ENCODE results near the gene NT5C. TPM values are rescaled to one million over a fixed set of nuclear protein-coding genes. Genes with fewer than 3 reads are reported as not detected.

Gene NT5C
- total RNA-seq, 4 donors from 2014 or later, result 58.6 to 86.7 (median 69.6) TPM

GRCh38 chr17:75152523-75152921 lies 21.0 kb upstream of the NT5C start:
- no peak for TF ChIP-seq POLR2A (IDR thresholded peaks at IDR 0.05)
- TF ChIP-seq POLR2AphosphoS5 (IDR thresholded peaks at IDR 0.05), result no peak
- TF ChIP-seq, protein P1, sequence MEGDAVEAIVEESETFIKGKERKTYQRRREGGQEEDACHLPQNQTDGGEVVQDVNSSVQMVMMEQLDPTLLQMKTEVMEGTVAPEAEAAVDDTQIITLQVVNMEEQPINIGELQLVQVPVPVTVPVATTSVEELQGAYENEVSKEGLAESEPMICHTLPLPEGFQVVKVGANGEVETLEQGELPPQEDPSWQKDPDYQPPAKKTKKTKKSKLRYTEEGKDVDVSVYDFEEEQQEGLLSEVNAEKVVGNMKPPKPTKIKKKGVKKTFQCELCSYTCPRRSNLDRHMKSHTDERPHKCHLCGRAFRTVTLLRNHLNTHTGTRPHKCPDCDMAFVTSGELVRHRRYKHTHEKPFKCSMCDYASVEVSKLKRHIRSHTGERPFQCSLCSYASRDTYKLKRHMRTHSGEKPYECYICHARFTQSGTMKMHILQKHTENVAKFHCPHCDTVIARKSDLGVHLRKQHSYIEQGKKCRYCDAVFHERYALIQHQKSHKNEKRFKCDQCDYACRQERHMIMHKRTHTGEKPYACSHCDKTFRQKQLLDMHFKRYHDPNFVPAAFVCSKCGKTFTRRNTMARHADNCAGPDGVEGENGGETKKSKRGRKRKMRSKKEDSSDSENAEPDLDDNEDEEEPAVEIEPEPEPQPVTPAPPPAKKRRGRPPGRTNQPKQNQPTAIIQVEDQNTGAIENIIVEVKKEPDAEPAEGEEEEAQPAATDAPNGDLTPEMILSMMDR (IDR thresholded peaks at IDR 0.05), result no peak
- no peak for TF ChIP-seq EP300 (IDR thresholded peaks at IDR 0.05)
- WGBS, result 84% methylated on average over 6 of the region's 6 CpGs
- DNase-seq (ENCODE audit: low spot score in 2 of 2), result no peak
- peak overlapping the region; percentile 98 for H3K4me3 ChIP-seq
- H3K36me3 ChIP-seq, result peaks cover 9% of the 10 kb centered on the region
- H3K27me3 ChIP-seq, result no peaks in the 10 kb centered on the region
- H3K27ac ChIP-seq, result no peak overlapping the region
- H3K9me3 ChIP-seq, result no peaks in the 10 kb centered on the region
- H3K4me1 ChIP-seq, result peaks cover 23% of the 10 kb centered on the region

- Histone ChIP-seq H3K27me3 (no peaks in the 10 kb centered on the region), H3K27ac (no peak overlapping the region), H3K9me3 (no peaks in the 10 kb centered on the region), H3K4me1 (peaks cover 23% of the 10 kb centered on the region), H3K36me3 (peaks cover 15% of the 10 kb centered on the region), H3K4me3 (no peak overlapping the region)
- no peak for DNase-seq (ENCODE audit: low spot score in 2 of 2)
- TF ChIP-seq EP300 (IDR thresholded peaks at IDR 0.05), result no peak
- no peak for TF ChIP-seq POLR2AphosphoS5 (IDR thresholded peaks at IDR 0.05)
- TF ChIP-seq, protein P1 (IDR thresholded peaks at IDR 0.05), result no peak
- no peak for TF ChIP-seq POLR2A (IDR thresholded peaks at IDR 0.05)
- WGBS, result 91% methylated on average over 6 of the region's 6 CpGs
Observed at GRCh38 chr17:75151930-75152329, 20.4 kb upstream of the NT5C start.

DNA sequence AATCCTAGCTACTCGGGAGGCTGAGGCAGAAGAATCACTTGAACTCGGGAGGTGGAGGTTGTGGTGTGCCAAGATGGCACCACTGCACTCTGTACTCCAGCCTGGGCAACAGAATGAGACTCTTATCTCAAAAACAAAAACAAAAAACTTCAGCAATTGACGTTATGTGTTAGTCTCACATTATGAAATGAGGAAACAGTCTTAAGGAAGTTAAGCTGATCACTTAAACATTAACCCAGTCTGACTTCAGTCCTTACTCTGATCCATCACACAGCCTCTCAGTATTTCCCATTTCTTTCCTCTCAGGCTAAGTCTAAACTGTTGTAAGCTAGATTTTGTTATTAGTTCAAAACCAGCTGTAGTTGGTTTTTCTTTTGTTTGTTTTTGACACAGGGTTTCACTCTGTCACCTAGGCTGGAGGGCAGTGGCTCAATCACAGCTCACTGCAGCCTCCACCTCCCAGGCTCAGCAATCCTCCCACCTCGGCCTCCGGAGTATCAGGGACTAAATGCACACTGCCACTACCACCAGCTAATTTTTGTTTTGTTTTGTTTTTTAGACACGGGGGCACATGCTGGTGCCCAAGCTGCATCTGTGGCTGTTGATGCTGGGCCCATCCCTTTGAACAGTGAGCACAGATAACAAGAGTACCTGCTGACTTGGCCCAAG lies 16.5 kb upstream of the NT5C start:
- TF ChIP-seq POLR2AphosphoS5 (IDR thresholded peaks at IDR 0.05) (no peak), POLR2A (IDR thresholded peaks at IDR 0.05) (no peak), EP300 (IDR thresholded peaks at IDR 0.05) (no peak)
- TF ChIP-seq, protein P1 (IDR thresholded peaks at IDR 0.05), result no peak
- DNase-seq (ENCODE audit: low spot score in 2 of 2), result peak in 1 of 2 donors; percentile 24
- Histone ChIP-seq H3K4me1 (peaks cover 6% of the 10 kb centered on the region), H3K27ac (no peak overlapping the region), H3K9me3 (no peaks in the 10 kb centered on the region), H3K27me3 (no peaks in the 10 kb centered on the region), H3K36me3 (peaks cover 45% of the 10 kb centered on the region), H3K4me3 (no peak overlapping the region)
- 89% methylated on average over 6 of the region's 6 CpGs for WGBS

DNA sequence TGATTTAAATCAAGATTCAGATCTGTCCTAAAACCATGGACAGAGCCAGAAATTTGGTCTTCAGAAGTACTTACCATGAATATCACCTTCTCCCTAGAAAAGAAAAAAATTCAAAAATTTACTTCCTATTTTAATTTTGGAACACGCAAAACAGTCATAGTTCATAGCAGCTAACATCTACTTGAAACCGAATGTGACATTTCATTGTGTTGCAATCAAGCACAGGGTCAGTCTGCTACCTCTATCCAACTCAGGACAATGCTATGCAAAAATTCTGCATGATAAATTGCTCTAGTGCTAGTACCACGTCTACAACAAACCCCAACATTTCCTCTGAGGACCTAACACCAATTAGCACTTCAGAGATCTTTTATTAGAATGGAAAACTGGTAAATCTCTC lies 15.1 kb upstream of the NT5C start:
- H3K36me3 ChIP-seq, result peaks cover 48% of the 10 kb centered on the region
- TF ChIP-seq EP300 (IDR thresholded peaks at IDR 0.05) (no peak), POLR2AphosphoS5 (IDR thresholded peaks at IDR 0.05) (no peak), POLR2A (IDR thresholded peaks at IDR 0.05) (no peak)
- TF ChIP-seq, protein P1 (IDR thresholded peaks at IDR 0.05), result no peak
- no peaks in the 10 kb centered on the region for H3K9me3 ChIP-seq
- H3K27me3 ChIP-seq, result no peaks in the 10 kb centered on the region
- no peak overlapping the region for H3K4me3 ChIP-seq
- H3K4me1 ChIP-seq, result no peaks in the 10 kb centered on the region
- H3K27ac ChIP-seq, result no peak overlapping the region
- WGBS, result 86% methylated on average over 3 of the region's 3 CpGs
- DNase-seq (ENCODE audit: low spot score in 2 of 2), result no peak

DNA sequence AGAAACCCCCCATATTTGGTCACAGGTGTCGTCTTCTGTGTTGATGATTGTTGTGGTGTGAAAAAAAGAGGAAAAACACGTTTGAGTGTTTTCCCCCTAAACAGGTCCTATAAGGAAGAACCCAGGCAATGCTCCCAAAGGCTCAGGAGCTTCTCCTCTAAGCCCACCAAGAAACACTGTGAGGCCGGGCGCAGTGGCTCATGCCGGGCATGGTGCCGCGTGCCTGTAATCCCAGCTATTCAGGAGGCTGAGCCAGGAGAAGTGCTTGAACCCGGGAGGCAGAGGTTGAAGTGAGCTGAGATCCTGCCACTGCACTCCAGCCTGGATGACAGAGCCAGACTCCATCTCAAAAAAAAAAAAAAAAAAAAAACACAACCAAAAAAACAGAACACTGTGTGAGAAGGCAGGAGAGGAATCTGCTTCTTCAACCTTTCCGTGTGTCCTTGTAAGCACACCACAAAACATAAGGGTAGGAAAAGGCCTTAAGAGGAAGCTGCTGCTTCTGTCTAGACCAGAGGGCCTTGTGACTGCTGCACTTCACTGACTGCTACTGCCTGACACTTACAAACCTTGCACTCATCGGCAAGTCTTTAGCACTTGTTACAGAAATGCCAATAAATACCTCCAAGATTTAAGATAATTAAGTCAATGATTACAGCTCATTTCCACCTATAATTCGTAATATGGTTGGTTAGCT lies 13.4 kb upstream of the NT5C start:
- Histone ChIP-seq H3K27me3 (no peaks in the 10 kb centered on the region), H3K9me3 (no peaks in the 10 kb centered on the region), H3K27ac (no peak overlapping the region), H3K4me3 (no peak overlapping the region), H3K36me3 (peaks cover 56% of the 10 kb centered on the region), H3K4me1 (no peaks in the 10 kb centered on the region)
- TF ChIP-seq POLR2A (IDR thresholded peaks at IDR 0.05) (no peak), POLR2AphosphoS5 (IDR thresholded peaks at IDR 0.05) (no peak), EP300 (IDR thresholded peaks at IDR 0.05) (no peak)
- TF ChIP-seq, protein P1 (IDR thresholded peaks at IDR 0.05), result no peak
- 89% methylated on average over 11 of the region's 11 CpGs for WGBS
- peak in 1 of 2 donors; percentile 31 for DNase-seq (ENCODE audit: low spot score in 2 of 2)
